Pericardium fibroblast (primary cell): ENCODE data around the gene IGFLR1. TPM values are rescaled to one million over a fixed set of nuclear protein-coding genes. Genes with fewer than 3 reads are reported as not detected.

Source experiments
- total RNA-seq: library from RNA; depleted of rRNA; stranded (reverse); fragments of >200 nt; gene quantifications from 2 replicates; pipeline ENCODE4 v1.2.3, GENCODE V29; 2015

IGFLR1 gene, protein sequence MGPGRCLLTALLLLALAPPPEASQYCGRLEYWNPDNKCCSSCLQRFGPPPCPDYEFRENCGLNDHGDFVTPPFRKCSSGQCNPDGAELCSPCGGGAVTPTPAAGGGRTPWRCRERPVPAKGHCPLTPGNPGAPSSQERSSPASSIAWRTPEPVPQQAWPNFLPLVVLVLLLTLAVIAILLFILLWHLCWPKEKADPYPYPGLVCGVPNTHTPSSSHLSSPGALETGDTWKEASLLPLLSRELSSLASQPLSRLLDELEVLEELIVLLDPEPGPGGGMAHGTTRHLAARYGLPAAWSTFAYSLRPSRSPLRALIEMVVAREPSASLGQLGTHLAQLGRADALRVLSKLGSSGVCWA
- total RNA-seq: 9.8 and 13.5 TPM in 2 replicates

GRCh38 chr19:35742121-35742724, at the start of gene IGFLR1:
IGFLR1 (minus strand) TSS chr19:35742452; CDS start chr19:35741180, 1,272 bp downstream.

DNA sequence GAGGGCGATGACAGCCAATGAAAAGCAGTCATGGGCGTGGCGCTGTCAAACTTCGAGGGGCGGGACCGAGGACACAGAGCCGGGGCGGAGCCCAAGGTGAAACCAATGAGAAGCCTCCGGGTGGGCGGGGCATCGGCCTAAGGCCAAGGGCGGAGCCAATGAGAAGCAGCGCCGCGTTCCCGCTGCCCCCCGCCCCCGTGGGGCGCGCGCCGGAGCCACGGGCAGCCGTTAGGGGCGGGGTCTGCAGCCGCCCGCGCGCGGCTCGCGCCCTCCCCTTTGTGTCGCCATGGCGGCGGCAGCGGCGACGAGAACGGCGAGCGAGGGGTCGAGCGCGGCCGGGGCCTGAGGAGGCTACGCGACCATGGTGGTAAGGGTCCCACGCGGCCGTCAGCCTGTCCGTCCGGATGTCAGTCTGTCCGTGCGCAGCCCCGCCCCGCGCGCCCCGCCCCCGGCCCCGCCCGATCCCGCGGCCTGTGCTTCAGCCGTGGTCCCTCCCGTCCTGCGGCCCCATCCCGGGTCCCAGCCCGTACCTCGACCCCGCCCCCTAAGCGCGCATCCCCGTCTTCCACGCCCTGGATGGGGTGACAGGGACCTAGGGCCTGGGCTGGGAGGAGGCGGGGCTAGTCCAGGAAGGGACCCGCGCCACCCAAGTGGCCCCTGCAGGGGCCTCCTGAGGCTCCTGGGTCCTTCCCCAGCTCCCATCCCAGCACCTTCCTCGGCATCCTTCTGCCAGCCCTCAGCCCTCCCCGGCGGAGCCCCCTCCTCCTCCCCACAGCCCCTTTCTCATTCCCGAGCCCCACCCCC, 33.2 kb upstream of the IGFLR1 start, which contains the start of gene ARHGAP33:
Gene ARHGAP33 (plus strand): TSS at position 267 of the 804 bp plus-strand sequence. CDS start 95 bp downstream, at position 362.

DNA sequence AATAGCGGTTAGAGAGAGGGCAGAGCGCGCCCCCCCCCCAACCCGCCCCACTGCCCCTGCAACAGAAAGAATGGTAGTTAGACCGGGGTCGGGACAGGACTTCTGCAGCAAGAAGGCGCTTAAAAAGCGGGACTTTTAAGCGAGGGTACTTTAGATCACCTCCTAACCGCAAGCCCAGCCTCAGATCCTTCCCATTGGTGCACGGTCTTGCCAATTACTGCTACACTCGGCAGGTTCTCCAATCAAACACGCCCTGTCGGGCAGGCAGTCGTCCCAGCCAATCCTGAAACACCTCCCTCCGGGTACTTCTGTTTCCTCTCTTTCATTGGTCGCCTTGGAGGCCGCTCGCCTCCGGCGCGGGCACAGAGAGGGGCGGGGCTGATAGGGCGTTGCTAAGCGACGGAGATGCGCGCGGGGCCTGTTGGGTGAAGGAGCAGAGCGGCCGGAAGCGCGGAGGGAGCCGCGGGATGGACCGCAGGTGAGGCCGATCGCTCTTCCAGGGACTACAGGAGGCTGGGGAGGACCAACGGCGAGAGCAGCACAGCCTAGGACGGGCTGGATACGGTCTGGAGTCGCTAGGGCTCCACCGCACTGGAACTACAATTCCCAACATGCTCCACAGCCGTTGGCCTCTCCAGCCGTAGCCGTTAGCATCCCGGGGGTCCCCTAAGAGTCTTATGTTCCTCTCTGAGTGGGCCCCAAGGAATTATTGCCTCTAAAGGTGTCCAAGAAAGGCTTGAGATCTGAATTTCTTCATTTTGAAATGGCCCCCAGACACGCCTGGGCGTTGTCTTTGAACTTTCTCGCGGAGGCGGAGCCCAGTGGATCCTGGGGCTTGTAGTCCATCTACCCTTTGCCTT, 15.7 kb upstream of the IGFLR1 start, which contains the start of gene PROSER3:
Gene PROSER3 (plus strand): TSS at position 428 of the 860 bp plus-strand sequence. CDS start 40 bp downstream, at position 468.

DNA sequence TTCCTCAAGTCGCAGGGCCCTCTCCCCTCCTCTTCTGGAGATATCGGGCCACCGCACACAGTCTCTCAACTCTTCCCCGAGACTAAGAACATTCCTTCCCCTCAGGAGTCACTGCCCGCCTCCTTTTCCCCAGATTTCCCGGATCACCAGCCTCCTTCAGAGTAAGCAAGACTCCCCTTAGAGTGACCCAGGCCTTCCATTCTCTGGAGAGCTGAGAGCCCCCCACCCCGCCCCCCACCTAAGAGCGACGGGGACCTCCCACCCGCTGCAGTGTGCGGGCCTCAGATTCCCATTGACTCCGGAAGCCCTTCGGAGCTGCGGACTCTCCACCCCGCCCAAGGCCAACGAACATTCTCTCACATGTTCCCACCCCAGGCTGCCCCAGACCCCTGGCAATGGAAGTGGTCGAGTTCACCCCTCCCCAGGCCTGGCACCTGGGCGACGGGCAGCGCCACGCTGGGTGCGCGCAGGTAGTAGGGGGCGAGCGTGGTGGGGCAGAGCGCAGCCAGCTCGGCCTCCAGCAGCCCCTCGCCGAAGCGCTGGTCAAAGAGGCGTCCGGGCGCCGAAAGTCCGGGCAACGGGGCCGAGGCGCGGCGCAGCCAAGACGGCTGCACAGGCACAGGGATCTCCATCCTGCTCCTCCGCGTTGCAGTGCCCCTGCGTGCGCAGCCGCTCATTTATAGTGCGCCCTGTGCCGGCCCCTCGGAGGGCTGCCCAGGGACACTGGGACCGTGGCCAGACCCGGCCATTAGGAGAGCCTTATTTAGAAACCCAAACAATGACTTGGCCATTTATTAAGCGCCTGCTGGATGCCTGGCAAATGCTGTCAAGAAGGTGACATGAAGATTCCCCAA, 14.4 kb upstream of the IGFLR1 start, which contains the start of gene HSPB6:
Gene HSPB6 (minus strand): TSS at position 653 of the 854 bp plus-strand sequence. CDS start 21 bp downstream, at position 632.

DNA sequence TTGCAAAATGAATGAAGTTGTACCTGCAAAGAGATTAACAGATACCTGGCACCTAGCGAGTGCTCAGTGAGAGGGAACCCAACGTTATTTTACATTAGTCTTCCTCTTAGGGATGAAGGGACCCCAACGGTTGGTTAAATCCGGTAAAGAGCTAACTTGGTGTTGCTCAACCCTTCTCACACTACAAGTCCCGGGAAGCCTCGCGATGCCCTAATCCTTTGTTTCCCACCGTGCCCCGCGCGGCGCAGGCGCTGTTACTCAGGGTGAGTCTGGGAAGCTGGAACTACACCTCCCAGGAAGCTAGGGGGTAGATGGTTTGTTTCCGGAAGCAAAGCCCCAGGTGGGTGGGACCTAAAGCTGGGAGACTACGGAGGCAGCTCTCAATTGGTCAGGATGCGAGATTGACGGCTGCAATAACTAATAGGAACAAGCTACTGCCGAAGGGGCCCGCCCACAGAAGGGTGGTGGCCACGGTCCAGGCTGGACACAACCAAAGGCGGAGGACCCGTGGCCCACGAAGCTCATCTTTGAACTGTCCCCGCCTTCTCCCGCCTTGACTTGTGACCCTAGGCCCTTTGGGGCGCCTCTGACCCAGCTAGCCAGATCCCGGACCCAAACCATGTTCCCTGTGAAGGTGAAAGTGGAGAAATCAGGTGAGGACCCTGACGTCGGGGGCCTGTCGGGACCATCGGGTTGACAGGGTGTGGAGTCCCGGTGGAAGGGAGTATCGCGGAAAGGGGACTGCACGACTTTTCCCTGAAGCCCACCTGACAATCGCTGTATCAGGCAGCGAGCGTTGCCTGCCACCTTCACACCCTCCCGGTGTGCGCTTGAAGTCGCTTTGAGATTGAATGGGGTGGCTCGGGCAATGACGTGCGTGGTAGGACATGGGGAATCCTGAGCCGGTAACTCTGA, 6.1 kb upstream of the IGFLR1 start, which contains the start of gene LIN37:
Gene LIN37 (plus strand): TSS at position 471 of the 915 bp plus-strand sequence. CDS start 149 bp downstream, at position 620.

DNA sequence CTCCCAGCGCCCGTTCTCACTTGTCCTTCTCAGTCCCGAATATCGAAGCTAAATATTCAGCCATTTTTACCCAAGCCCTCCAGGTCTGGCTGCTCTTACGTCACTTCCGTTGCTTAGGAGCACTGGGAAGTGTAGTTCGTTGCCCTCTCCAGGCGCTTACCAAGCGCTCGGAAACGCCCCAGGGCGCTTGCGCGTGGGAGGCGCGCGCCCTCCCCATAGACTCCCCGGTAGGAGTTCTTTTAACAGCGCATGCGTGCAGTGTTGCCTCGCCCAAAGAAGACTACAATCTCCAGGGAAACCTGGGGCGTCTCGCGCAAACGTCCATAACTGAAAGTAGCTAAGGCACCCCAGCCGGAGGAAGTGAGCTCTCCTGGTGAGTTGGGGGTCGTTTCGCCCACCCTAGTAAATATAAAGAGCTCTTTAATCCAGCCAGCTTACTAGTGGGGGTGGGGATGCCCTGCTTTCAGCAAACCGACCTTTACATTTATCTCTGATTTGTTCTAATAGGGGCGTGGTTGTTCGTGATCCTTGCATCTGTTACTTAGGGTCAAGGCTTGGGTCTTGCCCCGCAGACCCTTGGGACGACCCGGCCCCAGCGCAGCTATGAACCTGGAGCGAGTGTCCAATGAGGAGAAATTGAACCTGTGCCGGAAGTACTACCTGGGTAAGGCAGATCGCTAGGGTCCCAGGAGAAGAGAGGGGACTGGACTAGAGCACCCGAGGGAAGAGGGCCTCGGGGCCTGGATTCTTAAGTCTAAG, 3.3 kb upstream of the IGFLR1 start, which contains the start of the genes PSENEN and U2AF1L4:
Gene PSENEN (plus strand): TSS at position 324 of the 759 bp plus-strand sequence. CDS start 280 bp downstream, at position 604.
Gene U2AF1L4 (minus strand): TSS at position 91 of the 759 bp plus-strand sequence. CDS start 27 bp downstream, at position 64.

DNA sequence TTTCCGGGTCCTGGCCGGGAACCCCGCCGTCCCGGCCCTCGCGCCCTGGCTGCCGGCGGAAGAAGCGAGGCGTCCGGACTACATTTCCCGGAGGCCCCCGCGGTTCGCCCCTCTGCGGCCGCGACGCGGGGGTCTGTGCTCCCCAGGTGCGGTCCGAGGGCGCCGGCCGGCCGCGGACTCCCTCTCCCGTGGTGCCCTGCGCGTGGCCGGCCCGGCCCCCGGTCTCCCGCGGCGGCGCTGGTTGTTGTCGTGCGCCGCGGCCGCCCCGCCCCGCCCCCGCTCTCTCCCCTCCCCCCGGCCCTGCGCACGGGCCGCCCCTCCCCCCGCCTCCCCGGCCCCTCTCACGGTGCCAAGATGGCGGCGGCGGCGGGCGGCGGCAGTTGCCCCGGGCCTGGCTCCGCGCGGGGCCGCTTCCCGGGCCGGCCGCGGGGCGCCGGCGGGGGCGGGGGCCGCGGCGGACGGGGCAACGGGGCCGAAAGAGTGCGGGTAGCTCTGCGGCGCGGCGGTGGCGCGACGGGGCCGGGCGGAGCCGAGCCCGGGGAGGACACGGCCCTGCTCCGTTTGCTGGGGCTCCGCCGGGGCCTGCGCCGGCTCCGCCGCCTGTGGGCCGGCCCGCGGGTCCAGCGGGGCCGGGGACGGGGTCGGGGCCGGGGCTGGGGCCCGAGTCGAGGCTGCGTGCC, 24.4 kb downstream of the IGFLR1 start, which contains the start of gene KMT2B:
Gene KMT2B (plus strand): TSS at position 339 of the 680 bp plus-strand sequence. CDS start 16 bp downstream, at position 355.

DNA sequence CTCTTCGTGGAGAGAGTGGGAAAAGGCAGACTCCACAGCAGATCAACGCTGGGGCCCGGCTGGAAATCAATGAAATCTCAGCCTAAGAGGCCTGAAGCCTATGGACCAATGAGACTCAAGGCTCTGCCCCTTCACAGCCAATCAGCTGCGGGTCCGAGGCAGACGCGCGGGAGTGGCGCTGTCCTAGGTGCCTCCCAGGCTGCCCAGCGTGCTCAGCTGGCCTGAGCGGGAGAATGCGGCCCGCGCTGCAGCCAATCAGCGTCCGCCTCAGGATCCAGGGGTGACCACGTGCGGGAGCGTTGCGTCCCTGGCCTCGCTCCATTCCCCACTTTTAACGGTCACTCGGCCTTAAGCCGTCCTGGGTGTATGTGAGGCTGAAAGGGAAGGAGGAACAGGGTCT, 38.0 kb downstream of the IGFLR1 start, which contains the start of gene ZBTB32:
Gene ZBTB32 (plus strand): TSS at position 341 of the 400 bp plus-strand sequence. CDS start 10,069 bp downstream, outside the sequence.

Other genes starting within 250 kb of the IGFLR1 start
- gene DMKN, start 228.8 kb downstream of the IGFLR1 start, total RNA-seq: 22.8 and 37.0 TPM in 2 replicates
- gene SBSN, start 214.1 kb downstream of the IGFLR1 start, total RNA-seq: 0.82 and 11.0 TPM in 2 replicates
- not detected in 2 replicates for gene GAPDHS, start 209.0 kb downstream of the IGFLR1 start, total RNA-seq
- 106 and 108 TPM in 2 replicates for gene TMEM147, start 196.8 kb downstream of the IGFLR1 start, total RNA-seq
- gene ATP4A, start 178.8 kb downstream of the IGFLR1 start, total RNA-seq: not detected in 2 replicates
- gene PMIS2, start 156.3 kb downstream of the IGFLR1 start, total RNA-seq: not detected in 2 replicates
- 6.2 and 7.6 TPM in 2 replicates for gene HAUS5, start 129.7 kb downstream of the IGFLR1 start, total RNA-seq
- 75.2 and 76.0 TPM in 2 replicates for gene RBM42, start 113.4 kb downstream of the IGFLR1 start, total RNA-seq
- 1.2 and 3.4 TPM in 2 replicates for gene ETV2, start 100.7 kb downstream of the IGFLR1 start, total RNA-seq
- 325 and 420 TPM in 2 replicates for gene COX6B1, start 94.1 kb downstream of the IGFLR1 start, total RNA-seq
- gene UPK1A, start 75.9 kb downstream of the IGFLR1 start, total RNA-seq: not detected in 2 replicates
- gene ZBTB32, start 37.9 kb downstream of the IGFLR1 start, total RNA-seq: not detected in 2 replicates
- 13.9 and 17.9 TPM in 2 replicates for gene KMT2B, start 24.4 kb downstream of the IGFLR1 start, total RNA-seq
- 11.0 and 18.2 TPM in 2 replicates for gene U2AF1L4, start 3.0 kb upstream of the IGFLR1 start, total RNA-seq
- 39.8 and 52.0 TPM in 2 replicates for gene PSENEN, start 3.2 kb upstream of the IGFLR1 start, total RNA-seq
- 11.7 and 13.5 TPM in 2 replicates for gene LIN37, start 6.1 kb upstream of the IGFLR1 start, total RNA-seq
- gene HSPB6, start 14.6 kb upstream of the IGFLR1 start, total RNA-seq: 142 and 170 TPM in 2 replicates
- 5.8 and 7.5 TPM in 2 replicates for gene PROSER3, start 15.7 kb upstream of the IGFLR1 start, total RNA-seq
- gene ARHGAP33, start 33.1 kb upstream of the IGFLR1 start, total RNA-seq: 3.0 and 6.7 TPM in 2 replicates
- gene PRODH2, start 70.4 kb upstream of the IGFLR1 start, total RNA-seq: not detected in 2 replicates
- gene NPHS1, start 110.1 kb upstream of the IGFLR1 start, total RNA-seq: not detected in 2 replicates
- 0.17 TPM in 1 of 2 replicates, not detected in the other for gene KIRREL2, start 114.5 kb upstream of the IGFLR1 start, total RNA-seq
- gene APLP1, start 126.1 kb upstream of the IGFLR1 start, total RNA-seq: 8.9 and 27.8 TPM in 2 replicates
- 0.34 and 1.5 TPM in 2 replicates for gene NFKBID, start 158.1 kb upstream of the IGFLR1 start, total RNA-seq
- not detected in 2 replicates for gene HCST, start 160.1 kb upstream of the IGFLR1 start, total RNA-seq
- gene TYROBP, start 165.8 kb upstream of the IGFLR1 start, total RNA-seq: not detected in 2 replicates
- 8.6 and 9.7 TPM in 2 replicates for gene LRFN3, start 193.9 kb upstream of the IGFLR1 start, total RNA-seq